Progenitor cell of endocrine pancreas (in vitro differentiated cells): Measurements from ENCODE around the gene CCDC92B. TPM values are rescaled to one million over a fixed set of nuclear protein-coding genes. Genes with fewer than 3 reads are reported as not detected.

Experiments used
- DNase-seq: peaks from one replicate; pipeline ENCODE4 v3.0.0; 2021; ENCODE audit warnings: low spot score; ENCODE audit not compliant: unreplicated experiment
- H3K27ac Mint-ChIP-seq: 2 replicates; pipeline ENCODE4 v1.8.0; 2021; ENCODE audit warnings: mild to moderate bottlenecking, moderate library complexity, mixed read lengths
- H3K27me3 Mint-ChIP-seq: 2 replicates; pipeline ENCODE4 v1.8.0; 2021; ENCODE audit warnings: mixed read lengths
- H3K36me3 Mint-ChIP-seq: 2 replicates; pipeline ENCODE4 v1.8.0; 2022; ENCODE audit warnings: mixed read lengths; ENCODE audit not compliant: insufficient read depth
- H3K4me1 Mint-ChIP-seq: 2 replicates; pipeline ENCODE4 v1.8.0; 2021; ENCODE audit warnings: low read depth, mixed read lengths
- H3K4me3 Mint-ChIP-seq: 2 replicates; pipeline ENCODE4 v1.8.0; 2021; ENCODE audit warnings: low read depth, mild to moderate bottlenecking, moderate library complexity, mixed read lengths
- H3K9me3 Mint-ChIP-seq: 2 replicates; pipeline ENCODE4 v1.8.0; 2021; ENCODE audit warnings: low read depth, mixed read lengths
- total RNA-seq: library from RNA; stranded (reverse); gene quantifications from 2 replicates; pipeline ENCODE4 v1.2.1, GENCODE V29; 2021
- TF ChIP-seq, protein P1 (sequence below): fragments of 200-600 bp; sonication (generic); IDR thresholded peaks from one replicate; pipeline ENCODE4 v1.5.0; 2021; ENCODE audit warnings: antibody characterized with exemption, mild to moderate bottlenecking; ENCODE audit not compliant: unreplicated experiment

Gene CCDC92B
- total RNA-seq, 1 donor from 2014 or later, result 1.3 TPM

DNA sequence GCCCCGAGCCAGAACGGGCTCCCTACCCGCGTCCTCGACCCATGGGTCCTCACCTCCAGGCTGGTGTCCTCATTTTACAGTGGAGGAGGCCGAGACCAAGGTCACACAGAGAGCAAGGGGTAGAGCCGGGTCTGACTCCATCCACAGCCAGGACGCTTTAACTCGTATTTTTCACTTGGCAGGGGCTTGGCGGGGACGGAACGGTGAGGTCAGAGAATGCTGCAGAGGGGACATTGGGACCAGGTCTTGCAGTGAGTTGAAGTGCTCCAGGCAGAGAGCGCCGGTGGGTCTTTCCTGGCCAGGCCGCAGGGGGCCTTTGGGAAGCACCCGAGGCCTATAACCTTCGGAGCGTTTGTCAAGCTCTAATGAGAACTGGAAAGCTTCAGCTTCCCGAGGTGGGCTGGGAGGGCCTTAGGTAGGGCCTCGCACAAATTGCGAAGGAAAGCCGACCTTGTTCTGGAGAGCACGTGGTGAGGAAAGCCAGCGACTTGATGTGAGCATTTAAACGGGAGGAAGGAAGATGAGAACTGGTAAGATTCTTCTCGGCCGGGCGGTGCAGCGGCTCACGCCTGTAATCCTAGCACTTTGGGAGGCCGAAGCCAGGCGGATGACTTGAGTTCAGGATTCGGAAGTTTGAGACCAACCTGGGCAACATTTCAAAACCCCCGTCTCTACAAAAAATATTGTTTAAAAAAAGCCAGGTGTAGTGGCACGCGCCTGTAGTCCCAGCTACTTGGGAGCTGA lies 37.0 kb downstream of the CCDC92B start:
- Mint-ChIP-seq H3K36me3 (no peaks in the 10 kb centered on the region), H3K4me1 (peaks cover 23% of the 10 kb centered on the region), H3K4me3 (peak overlapping the region; percentile 75), H3K27ac (peak overlapping the region; percentile 80), H3K27me3 (peaks cover 6% of the 10 kb centered on the region), H3K9me3 (no peaks in the 10 kb centered on the region)
- DNase-seq, result no peak
- TF ChIP-seq, protein P1, sequence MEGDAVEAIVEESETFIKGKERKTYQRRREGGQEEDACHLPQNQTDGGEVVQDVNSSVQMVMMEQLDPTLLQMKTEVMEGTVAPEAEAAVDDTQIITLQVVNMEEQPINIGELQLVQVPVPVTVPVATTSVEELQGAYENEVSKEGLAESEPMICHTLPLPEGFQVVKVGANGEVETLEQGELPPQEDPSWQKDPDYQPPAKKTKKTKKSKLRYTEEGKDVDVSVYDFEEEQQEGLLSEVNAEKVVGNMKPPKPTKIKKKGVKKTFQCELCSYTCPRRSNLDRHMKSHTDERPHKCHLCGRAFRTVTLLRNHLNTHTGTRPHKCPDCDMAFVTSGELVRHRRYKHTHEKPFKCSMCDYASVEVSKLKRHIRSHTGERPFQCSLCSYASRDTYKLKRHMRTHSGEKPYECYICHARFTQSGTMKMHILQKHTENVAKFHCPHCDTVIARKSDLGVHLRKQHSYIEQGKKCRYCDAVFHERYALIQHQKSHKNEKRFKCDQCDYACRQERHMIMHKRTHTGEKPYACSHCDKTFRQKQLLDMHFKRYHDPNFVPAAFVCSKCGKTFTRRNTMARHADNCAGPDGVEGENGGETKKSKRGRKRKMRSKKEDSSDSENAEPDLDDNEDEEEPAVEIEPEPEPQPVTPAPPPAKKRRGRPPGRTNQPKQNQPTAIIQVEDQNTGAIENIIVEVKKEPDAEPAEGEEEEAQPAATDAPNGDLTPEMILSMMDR, result no peak

DNA sequence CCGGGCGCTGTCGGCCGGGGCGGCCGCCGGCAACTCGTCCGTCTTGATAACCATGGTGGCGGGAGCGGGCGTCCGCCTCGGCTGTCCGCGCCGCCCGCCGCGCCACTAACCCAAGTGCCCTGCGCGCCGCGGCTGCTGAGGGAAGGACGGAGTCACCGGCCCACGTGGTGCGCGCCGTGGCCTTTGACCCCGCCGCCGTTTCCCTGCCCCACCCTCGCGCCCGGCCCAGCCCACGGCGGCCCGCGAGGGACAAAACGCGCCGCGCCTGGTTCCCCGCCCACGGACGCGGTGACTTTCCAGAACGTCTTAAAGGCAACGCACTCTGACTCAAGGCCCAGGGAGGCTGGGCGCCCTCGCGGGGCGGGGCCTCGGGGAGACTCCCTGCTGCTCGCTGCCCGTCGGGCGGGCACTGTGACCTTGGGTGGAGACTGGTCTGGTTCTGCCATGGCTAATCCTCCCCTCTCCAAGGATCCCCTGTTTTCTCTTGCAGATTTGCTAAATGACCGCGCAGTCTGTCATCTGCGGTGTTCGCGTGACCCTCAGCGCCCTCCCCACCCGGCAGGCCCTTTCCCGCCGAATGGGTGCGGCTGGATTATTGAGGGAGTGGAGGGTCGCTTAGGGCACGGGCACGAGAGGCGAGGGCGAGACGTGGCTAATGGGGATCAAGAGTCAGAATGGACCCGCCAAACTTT lies 37.7 kb downstream of the CCDC92B start, which contains the start of gene CLUH:
Gene CLUH, minus strand, starts transcription at position 157 of the 692 bp plus-strand sequence. Its CDS starts 103 bp downstream, at position 54.
- TF ChIP-seq, protein P1, result no peak
- H3K4me1 Mint-ChIP-seq, result peaks cover 22% of the 10 kb centered on the region
- peak within 1 kb of the TSS; percentile 80 for H3K27ac Mint-ChIP-seq
- no peaks in the 10 kb centered on the region for H3K36me3 Mint-ChIP-seq
- H3K27me3 Mint-ChIP-seq, result peaks cover 6% of the 10 kb centered on the region
- no peaks in the 10 kb centered on the region for H3K9me3 Mint-ChIP-seq
- peak within 1 kb of the TSS; percentile 75 for H3K4me3 Mint-ChIP-seq
- peak; percentile 76 for DNase-seq

DNA sequence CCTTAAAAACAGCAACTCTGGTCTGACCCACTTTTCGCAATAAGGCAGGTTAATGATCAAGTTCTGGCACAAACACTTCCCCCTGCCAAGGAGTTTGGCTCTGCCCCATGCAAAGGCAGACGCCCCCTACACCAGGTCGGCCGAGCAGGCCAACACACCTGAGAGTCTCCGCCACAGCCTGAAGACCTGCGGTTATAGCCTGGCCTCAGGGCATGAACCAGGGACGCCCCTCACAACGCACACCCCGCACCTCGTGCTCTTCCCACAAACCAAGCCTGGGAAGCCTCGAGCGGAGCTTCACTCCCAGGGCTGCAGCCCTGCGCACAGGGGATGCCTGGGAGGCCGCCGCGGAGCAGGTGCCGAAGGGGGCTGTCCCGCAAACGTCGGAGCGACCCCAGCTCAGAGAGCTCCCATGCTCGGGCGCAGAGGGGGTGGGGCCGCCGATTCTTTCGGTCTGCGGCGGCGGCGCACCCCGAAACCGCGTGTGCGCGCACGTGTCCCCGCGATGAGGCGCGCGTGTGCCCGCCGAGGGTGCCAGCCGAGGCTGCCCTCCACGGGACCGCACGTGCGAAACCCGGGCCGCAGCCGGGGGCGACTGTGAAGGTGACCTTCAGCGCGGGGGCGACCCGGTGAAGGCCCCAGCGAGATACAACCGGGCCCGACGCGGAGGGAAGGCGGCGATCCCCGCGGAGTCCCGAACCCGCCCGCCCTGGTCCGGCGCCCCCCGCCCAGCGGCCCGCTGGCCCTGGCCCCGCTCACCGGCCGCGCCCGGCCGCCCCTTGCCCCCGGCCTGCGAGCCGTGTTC lies 38.4 kb downstream of the CCDC92B start:
- Mint-ChIP-seq H3K27ac (no peak overlapping the region), H3K27me3 (peaks cover 6% of the 10 kb centered on the region), H3K36me3 (no peaks in the 10 kb centered on the region), H3K4me1 (peaks cover 20% of the 10 kb centered on the region), H3K9me3 (no peaks in the 10 kb centered on the region), H3K4me3 (peak overlapping the region; percentile 74)
- TF ChIP-seq, protein P1, result no peak
- DNase-seq, result no peak

DNA sequence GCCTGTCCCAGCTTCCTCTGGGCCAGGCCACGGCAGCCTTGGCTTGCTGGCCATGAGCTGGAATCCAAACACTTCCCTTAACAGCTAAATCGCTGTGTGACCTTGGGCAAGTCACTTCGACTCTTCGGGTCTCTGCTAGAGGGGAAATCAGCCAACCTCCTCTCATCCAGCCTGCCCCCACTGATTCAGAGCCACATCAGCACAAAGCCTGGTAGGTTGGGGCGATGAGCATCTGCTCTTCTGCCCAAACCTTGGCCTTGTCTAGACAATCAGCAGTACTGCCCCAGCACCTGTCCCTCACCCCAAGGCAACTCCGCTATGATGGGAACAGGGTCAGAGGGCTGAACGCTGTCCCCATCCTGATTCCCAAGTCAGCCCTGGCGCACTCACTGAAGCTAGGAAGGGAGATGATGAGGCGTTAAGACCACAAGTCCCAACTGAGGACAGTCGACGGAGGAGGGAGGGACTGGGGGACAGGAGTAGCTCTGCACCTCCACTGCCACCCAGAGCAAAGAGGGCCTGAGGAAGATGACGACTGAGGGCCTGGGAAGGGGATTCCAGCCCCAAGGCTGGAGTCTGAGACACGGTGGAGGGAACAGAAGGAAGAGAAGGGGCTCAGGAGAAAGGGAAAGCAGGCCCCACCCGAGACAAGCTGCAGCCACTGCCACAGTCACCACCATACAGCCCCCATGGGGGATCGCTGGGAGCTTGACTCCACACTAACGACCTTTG lies 39.2 kb downstream of the CCDC92B start:
- Mint-ChIP-seq H3K27ac (peak overlapping the region; percentile 78), H3K27me3 (peaks cover 6% of the 10 kb centered on the region), H3K9me3 (no peaks in the 10 kb centered on the region), H3K4me1 (peaks cover 24% of the 10 kb centered on the region), H3K36me3 (no peaks in the 10 kb centered on the region), H3K4me3 (peak overlapping the region; percentile 74)
- TF ChIP-seq, protein P1, result no peak
- DNase-seq, result no peak
